Neural progenitor cell (in vitro differentiated cells): ENCODE measurements around the gene CDC42BPG.

Experiments
- EZH2 ChIP-seq: fragments of 200-600 bp; sonication (generic); IDR thresholded peaks from 2 replicates; pipeline ENCODE4 v1.6.1; 2017; ENCODE audit warnings: antibody characterized with exemption, mild to moderate bottlenecking, moderate library complexity
- EZH2phosphoT487 ChIP-seq: fragments of 200-600 bp; sonication (generic); IDR thresholded peaks from 2 replicates; pipeline ENCODE4 v1.6.1; 2017; ENCODE audit warnings: antibody characterized with exemption
- TF ChIP-seq, protein P1 (sequence below): fragments of 200-600 bp; sonication (generic); IDR thresholded peaks from 2 replicates; pipeline ENCODE4 v1.5.1; 2017; ENCODE audit warnings: antibody characterized with exemption, mild to moderate bottlenecking

- TF ChIP-seq, protein P1, sequence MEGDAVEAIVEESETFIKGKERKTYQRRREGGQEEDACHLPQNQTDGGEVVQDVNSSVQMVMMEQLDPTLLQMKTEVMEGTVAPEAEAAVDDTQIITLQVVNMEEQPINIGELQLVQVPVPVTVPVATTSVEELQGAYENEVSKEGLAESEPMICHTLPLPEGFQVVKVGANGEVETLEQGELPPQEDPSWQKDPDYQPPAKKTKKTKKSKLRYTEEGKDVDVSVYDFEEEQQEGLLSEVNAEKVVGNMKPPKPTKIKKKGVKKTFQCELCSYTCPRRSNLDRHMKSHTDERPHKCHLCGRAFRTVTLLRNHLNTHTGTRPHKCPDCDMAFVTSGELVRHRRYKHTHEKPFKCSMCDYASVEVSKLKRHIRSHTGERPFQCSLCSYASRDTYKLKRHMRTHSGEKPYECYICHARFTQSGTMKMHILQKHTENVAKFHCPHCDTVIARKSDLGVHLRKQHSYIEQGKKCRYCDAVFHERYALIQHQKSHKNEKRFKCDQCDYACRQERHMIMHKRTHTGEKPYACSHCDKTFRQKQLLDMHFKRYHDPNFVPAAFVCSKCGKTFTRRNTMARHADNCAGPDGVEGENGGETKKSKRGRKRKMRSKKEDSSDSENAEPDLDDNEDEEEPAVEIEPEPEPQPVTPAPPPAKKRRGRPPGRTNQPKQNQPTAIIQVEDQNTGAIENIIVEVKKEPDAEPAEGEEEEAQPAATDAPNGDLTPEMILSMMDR = no peak
- TF ChIP-seq EZH2 (no peak), EZH2phosphoT487 (no peak)
Observed at GRCh38 chr11:64854157-64854533, 9.7 kb upstream of the CDC42BPG start.
